ENCODE results near the gene NUP43.

DNA sequence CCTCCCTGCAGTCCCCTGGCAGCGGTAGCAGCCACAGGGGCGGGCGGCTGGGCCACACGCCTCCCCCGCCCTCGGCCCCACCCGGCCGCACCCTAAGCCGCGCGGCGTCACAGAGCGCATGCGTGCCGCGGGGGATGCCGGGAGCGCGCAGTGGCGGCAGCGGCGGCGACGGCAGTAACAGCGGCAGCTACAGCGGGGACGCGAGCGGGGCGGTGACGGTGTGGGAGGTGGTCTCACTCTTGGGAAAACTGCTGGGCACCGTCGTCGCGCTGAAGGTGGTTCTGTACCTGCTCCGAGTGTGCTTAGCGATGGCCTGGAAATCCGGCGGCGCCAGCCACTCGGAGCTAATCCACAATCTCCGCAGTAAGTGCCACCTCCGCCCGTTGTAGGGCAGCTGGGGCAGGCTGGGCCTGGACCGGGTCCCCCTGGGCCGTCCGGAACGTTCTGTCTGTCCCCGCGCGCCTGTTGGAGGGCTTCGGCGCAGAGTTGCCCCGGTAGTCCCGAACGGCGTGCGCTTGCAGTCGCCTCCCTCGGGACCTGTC is 3.3 kb upstream of the NUP43 start, which contains the start of gene PCMT1:
- TF ChIP-seq, protein P1, sequence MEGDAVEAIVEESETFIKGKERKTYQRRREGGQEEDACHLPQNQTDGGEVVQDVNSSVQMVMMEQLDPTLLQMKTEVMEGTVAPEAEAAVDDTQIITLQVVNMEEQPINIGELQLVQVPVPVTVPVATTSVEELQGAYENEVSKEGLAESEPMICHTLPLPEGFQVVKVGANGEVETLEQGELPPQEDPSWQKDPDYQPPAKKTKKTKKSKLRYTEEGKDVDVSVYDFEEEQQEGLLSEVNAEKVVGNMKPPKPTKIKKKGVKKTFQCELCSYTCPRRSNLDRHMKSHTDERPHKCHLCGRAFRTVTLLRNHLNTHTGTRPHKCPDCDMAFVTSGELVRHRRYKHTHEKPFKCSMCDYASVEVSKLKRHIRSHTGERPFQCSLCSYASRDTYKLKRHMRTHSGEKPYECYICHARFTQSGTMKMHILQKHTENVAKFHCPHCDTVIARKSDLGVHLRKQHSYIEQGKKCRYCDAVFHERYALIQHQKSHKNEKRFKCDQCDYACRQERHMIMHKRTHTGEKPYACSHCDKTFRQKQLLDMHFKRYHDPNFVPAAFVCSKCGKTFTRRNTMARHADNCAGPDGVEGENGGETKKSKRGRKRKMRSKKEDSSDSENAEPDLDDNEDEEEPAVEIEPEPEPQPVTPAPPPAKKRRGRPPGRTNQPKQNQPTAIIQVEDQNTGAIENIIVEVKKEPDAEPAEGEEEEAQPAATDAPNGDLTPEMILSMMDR (IDR thresholded peaks at IDR 0.05; ENCODE audit: low read length), result no peak
- no peak for TF ChIP-seq EZH2 (optimal IDR thresholded peaks at IDR 0.05; ENCODE audit: low read depth, low read length)
